GM19099 (cell line): ENCODE measurements around the gene MAN2A1.

Experiments
- POLR2A ChIP-seq: IDR thresholded peaks from 3 replicates; pipeline ENCODE4 v1.6.1; 2011; ENCODE audit warnings: low read depth; ENCODE audit not compliant: insufficient read length; ENCODE audit errors: extremely low read depth

Gene MAN2A1

DNA sequence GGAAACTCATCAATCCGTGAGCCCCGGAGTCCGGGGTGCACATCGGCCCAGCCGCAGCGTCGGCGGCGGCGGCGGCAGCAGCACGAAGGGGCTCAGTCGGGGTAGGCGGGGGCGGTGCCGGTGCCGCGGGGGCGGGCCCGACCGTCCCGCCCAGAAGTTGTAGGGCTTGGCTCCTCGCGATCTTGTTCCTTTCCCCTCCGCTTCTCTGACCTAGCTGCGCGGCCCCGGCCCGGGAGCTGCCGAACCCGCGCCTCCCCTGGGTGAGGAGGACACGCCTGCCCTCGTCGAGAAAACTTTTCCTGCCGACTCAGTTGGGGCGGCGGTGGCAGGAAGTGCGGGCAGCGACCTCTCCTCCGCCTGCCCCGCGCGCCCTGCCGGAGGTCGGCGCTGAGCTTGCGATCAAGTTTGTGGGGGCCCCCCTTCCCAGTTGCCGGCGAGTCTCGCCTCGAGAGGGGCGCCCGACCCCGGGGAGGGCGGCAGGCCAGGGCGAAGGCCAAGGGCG is at the start of gene MAN2A1:
Gene MAN2A1, plus strand, starts transcription at position 188 of the 502 bp plus-strand sequence. CDS start 491 bp downstream, outside the sequence.
- peak; percentile 32 for TF ChIP-seq POLR2A

DNA sequence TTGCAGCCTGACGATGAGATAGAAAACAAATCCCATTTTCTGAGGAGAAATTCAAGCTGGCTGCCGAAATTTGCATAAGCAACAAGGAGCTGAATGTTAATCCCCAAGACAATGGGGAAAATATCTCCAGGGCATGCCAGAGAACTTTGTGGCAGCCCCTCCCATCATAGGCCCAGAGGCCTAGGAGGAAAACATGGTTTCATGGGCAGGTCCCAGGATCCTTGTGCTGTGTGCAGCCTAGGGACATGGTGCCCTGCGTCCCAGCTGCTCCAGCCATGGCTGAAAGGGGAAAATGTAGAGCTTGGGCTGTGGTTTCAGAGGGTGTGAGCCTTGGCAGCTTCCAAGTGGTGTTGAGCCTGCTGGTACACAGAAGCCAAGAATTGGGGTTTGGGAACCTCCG is 48.8 kb upstream of the MAN2A1 start:
- no peak for TF ChIP-seq POLR2A

DNA sequence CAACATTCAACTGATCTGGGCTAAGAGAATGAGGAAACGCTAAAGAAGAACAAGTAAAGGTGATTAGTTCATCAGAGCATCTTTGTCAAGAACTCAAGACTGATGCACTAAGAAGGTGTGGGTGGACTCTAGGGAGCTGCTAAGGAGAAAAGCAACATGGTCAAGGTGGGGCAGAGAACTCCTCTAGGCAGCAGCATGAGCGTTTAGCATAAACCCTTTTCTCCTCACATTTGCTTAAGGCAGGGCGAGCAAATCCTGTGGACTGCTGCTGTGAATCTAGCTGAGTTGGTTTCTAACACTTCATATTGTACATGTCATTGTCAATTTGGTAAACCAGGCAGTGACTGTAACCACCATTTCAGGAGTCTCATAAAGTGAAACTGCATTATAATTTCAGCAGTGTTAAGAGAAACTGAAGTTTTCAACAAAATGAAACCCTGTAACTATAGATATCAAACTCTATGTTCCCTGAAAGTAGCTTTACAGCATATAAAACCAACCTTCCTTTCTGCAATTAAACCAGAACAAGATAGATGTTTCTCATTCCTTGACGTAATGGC is 45.9 kb upstream of the MAN2A1 start:
- TF ChIP-seq POLR2A: no peak

DNA sequence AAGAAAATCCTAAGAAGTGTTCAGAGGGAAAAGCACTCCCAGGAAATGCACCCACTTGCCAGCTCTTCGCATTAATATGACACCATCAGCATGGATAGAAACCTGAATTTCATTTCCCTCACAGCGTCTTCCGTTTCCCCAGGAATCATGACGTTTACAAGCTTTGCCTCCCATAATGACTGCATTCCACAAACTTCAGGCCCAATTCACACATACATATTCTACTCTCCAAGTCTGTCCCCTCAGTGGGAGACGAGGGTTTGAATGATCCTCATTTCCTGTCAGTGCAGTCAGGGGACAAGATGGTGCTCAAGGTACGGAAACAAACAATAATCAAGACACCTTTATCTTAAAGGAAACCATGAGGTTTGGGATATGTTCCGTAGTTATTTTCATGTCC is 44.9 kb upstream of the MAN2A1 start:
- TF ChIP-seq POLR2A: no peak

DNA sequence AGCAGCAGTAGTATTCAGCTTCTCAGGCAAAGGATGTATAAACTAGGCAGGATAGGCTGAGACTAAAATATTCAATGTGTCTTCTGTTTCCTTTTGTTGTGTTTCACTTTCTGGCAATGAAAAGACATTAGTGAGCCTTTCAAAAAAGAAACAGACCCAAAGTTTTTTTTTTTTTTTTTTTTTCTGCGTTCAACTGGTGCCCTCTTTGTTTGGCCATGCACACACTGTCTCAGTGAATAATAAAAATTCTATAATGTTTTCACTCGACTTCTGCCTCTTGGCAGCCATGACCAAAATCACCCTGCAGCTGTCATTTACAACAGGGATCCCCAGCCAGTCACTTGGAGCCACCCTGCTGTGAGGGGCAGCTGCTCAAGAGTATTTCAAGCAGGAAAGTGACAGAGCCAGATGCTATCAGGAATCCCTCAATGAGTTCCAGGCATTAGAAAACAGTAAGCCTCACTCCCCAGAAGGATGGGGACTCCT is 44.0 kb upstream of the MAN2A1 start:
- no peak for TF ChIP-seq POLR2A

GRCh38 chr5:109649318-109649717 is 40.4 kb upstream of the MAN2A1 start:
- TF ChIP-seq POLR2A: no peak

GRCh38 chr5:109650493-109650892 is 39.2 kb upstream of the MAN2A1 start:
- TF ChIP-seq POLR2A: no peak

DNA sequence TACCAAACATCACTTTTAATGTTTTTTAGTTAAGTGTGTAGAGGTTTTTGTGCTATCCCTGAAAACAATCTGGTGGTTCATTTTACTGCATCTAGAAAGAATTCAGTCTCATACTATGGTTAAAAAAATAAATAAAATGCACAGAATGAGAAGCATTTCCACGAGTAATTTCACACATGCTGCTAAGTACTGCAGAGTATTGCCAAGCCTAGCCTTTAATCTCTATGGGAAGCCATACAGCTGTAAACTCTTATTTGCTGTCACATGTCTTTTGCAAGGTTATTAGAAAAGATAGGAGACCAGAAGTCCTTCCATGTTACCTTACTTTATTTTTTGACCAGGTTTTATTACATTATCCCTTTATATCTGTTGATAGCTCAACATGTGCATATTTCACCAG is 37.6 kb upstream of the MAN2A1 start:
- TF ChIP-seq POLR2A: no peak

GRCh38 chr5:109653042-109653441 is 36.7 kb upstream of the MAN2A1 start:
- no peak for TF ChIP-seq POLR2A

- no peak for TF ChIP-seq POLR2A
These were observed 36.0 kb upstream of the MAN2A1 start for GRCh38 chr5:109653561-109654239.

- TF ChIP-seq POLR2A: no peak
These were observed 35.3 kb upstream of the MAN2A1 start for GRCh38 chr5:109654455-109654854.

DNA sequence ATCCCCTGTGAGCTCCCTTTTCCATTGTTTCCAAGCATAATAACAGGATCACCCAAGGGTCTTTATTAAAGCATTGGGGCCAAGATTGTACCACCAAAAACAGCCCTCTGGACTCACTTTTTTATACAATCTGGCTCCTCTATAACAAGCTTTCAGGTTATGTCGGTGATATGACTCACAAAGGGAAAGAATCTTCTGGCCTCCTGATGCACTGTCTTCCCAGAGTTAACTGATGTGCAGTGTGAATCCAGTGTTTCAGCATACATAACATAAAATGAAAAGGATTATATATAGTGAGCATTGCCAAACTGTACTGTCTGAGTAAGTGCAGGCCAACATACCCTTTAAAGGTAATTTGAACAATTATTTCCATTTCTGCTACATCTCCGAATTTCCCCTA is 33.9 kb upstream of the MAN2A1 start:
- no peak for TF ChIP-seq POLR2A

- no peak for TF ChIP-seq POLR2A
These were observed 32.9 kb upstream of the MAN2A1 start for GRCh38 chr5:109656829-109657228.

GRCh38 chr5:109659901-109660300 is 29.8 kb upstream of the MAN2A1 start:
- no peak for TF ChIP-seq POLR2A

GRCh38 chr5:109660301-109660700 is 29.4 kb upstream of the MAN2A1 start:
- no peak for TF ChIP-seq POLR2A

GRCh38 chr5:109668237-109668636 is 21.5 kb upstream of the MAN2A1 start:
- TF ChIP-seq POLR2A: no peak

DNA sequence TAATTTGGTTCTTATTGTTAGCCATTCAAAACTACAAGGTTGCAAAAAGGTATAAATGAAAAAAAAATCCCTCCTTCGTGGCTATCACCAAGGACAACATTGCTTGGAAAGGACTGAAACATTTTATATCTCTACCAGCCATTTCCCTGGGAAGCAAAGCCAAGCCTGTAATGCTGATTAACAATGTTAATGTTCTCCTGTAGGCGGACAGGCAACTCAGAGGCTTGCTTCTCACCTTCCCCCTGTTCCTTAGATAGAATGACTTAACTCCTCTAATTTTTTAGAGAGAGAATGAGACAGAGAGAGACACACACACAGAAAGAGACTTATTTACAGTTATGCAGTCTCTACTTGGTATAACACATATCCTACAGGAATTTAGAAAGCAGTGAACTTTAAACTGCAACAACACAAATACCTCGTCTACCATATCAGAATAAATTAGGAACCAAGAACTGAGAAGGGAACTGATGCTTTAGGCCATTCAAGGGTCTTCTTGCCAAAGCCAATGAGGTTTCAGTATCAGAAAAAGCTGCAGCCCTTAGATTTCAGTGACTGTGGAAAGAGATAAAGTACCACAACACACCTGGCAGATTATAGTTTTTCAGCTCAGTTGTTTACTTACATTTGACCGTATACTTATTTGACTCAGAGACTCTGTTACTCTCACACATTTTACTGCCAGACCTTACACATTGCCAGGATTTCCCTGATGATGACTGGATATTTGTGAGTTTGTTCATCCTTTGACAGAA is 20.9 kb upstream of the MAN2A1 start:
- no peak for TF ChIP-seq POLR2A
